Cardiac fibroblast (primary cell): ENCODE results near the gene NINJ2.

ENCODE experiments used
- DNase-seq, 2 donors: peaks; one replicate each; pipeline versions ENCODE4 v3.0.0 to v3.0.0-alpha.2; 2010; ENCODE audit warnings: low read depth in 2 of 2
- H3K4me3 ChIP-seq, 2 donors: replicated peaks in 1 of 2; 1 replicate in 1 of 2; 2 replicates in 1 of 2; pipeline ENCODE4 v1.5.1; 2011; ENCODE audit warnings: low read depth in 2 of 2, low read length in 2 of 2, mild to moderate bottlenecking in 2 of 2, moderate library complexity in 1 of 2
- TF ChIP-seq, protein P1 (sequence below): IDR thresholded peaks from one replicate; pipeline ENCODE4 v1.5.1; 2011; ENCODE audit warnings: low read depth, mild to moderate bottlenecking, low read length, inconsistent platforms

The NINJ2 gene

DNA sequence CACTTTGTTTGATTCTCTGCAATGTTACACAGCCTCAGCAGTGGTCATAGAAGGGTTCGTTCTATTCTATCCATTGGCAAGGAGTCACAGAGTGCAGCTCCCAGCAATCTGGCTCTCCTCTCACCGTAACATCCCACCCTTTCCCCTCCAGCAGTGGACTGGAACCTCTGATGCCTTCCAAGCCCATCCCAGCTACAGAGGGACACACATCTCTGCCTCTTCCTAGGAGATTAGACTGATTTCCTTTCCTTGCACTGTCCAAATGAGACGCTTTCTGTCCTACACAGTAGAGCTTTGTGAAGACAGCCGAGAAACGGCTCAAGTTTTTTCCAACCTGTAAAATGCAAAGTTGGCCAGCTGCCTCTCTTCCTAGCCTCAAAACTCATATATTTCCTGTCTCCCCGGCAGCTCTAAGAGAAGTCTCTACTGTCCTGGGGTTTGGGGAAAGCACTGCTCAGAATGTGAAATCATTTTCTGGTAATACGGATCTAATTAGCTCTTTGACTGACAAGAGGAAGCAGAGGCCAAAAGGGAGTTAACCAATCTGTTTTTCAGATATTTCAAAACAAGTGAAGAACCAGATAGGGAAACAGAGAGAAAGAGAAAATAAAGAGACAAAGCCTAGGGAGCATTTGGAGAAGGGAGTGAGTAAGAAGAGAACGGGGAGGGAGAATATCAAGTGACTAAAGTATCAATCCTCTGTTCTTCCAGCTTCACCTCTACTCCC is 516 bp downstream of the NINJ2 start:
- H3K4me3 ChIP-seq, result peak overlapping the region; percentile 22 to 33
- TF ChIP-seq, protein P1, sequence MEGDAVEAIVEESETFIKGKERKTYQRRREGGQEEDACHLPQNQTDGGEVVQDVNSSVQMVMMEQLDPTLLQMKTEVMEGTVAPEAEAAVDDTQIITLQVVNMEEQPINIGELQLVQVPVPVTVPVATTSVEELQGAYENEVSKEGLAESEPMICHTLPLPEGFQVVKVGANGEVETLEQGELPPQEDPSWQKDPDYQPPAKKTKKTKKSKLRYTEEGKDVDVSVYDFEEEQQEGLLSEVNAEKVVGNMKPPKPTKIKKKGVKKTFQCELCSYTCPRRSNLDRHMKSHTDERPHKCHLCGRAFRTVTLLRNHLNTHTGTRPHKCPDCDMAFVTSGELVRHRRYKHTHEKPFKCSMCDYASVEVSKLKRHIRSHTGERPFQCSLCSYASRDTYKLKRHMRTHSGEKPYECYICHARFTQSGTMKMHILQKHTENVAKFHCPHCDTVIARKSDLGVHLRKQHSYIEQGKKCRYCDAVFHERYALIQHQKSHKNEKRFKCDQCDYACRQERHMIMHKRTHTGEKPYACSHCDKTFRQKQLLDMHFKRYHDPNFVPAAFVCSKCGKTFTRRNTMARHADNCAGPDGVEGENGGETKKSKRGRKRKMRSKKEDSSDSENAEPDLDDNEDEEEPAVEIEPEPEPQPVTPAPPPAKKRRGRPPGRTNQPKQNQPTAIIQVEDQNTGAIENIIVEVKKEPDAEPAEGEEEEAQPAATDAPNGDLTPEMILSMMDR, result no peak
- peak; percentile 12 to 45 for DNase-seq

DNA sequence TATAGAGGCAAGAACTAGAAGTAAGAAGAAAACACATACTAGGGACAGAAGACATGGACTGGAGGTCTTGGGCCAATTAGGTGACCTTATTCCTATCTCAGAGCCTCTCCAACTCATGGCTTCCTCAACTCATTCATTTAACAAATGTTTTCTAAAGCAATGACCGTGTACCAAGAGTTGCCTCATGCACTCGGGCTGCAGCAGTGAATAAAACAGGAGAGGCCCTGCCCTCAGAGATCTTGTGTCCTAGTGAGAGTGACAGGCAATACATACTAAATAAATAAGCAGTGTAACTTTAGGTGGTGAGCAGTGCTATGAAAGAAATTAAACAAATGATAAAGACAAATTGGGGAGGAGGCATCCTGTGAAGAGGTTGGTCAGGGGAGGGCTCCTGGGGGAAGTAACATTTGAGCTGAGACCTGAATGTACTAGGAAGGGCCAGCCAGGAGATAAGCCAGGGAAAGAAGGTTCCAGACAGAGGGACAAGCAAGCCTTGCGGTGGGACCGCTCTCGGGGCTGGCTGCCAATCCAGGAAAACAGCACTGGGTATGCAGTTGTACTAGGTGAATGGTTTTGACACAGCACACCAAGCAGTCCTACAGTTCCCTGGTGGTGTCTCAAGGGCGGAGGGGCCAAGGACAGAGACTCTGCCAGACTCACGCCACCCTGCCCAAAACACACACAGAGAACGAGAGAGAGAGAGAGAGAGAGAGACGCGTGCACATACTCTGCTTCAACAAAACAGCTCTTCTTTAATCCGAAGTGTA is 1.3 kb downstream of the NINJ2 start:
- H3K4me3 ChIP-seq, result no peak overlapping the region
- TF ChIP-seq, protein P1, result no peak

GRCh38 chr12:659090-659683 is 4.1 kb downstream of the NINJ2 start:
- TF ChIP-seq, protein P1, result no peak
- DNase-seq, result no peak
- H3K4me3 ChIP-seq, result no peak overlapping the region

More for the DNA sequence above, 1.3 kb downstream of the NINJ2 start:
- no peak for DNase-seq

DNA sequence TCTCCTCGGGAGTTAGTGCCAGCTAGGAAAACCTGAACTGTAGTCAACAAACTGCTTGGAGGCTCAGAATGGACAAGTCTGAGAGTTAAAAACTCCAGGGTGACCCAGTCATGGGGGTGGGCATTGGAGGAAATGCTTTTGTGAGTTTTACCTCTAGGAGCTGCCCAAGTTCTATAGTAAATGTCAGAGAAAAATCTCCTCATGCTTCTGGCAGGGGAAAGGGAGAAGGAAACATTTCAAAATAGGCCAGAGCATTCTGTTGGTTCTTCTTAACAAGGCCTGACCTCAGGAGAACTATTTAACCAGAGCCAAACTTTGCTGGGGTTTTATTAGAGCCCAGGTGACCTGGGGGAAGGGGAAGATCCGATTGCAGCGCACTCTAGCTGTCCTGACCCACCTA is 12.3 kb downstream of the NINJ2 start:
- DNase-seq, result peak in 1 of 2 donors; percentile 28
- TF ChIP-seq, protein P1, result no peak
- H3K4me3 ChIP-seq, result no peak overlapping the region

- DNase-seq, result no peak
- no peak overlapping the region for H3K4me3 ChIP-seq
- TF ChIP-seq, protein P1, result no peak
Measured at GRCh38 chr12:647385-648085, 15.7 kb downstream of the NINJ2 start.
